Measurements from ENCODE around the gene DLGAP4.

Gene DLGAP4

DNA sequence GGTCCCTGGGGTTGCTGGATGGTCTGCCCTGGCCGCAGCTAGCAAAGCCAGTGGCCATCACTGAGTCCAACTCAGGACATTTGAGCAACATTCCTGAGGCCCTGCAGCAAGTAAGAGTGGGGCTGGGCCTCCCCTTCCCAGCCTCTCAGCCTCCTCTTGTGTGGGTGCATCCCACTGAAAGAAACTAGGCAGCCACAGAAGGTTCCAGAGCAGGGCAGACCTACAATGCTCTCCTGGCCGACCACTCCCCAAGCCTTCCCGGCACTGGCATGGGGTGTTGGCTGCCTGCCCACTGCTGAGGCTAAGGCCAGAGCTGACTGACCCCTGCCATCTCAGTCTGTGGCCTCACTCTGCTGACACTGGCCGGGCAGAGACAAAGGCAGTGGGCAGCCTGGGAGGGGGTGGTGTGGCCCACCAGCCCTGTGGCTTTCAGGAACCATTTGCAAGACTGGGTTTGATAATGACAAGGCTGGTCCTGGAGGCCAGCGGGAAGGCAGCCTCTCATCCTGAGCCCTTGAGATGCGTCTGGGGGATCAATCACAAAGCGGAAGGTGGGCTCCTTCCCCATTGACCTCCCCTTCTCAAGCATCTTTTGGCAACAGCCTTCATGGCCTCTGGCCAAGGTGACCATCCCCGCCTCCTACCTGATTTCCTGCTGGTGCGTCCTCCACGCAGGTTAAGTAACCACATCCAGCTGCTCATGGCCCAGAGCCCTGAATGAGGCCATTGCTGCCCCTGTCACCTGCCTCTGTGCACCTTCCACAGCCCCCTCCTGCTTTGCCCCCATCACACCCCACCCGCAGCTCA is 9.6 kb downstream of the DLGAP4 start:
- H3K27ac ChIP-seq (ENCODE audit: low read depth in 2 of 2, low read length in 2 of 2) = no peak overlapping the region
- H3K36me3 ChIP-seq (ENCODE audit: control insufficient read depth in 2 of 2, insufficient read depth in 2 of 2, low read length in 2 of 2) = no peaks in the 10 kb centered on the region
- H3K4me1 ChIP-seq (ENCODE audit: control insufficient read depth in 2 of 2, insufficient read depth in 2 of 2, low read length in 2 of 2) = no peaks in the 10 kb centered on the region

GRCh38 chr20:36317675-36318074 is 11.5 kb downstream of the DLGAP4 start:
- H3K36me3 ChIP-seq (ENCODE audit: control insufficient read depth in 2 of 2, insufficient read depth in 2 of 2, low read length in 2 of 2) = no peaks in the 10 kb centered on the region
- no peak overlapping the region for H3K27ac ChIP-seq (ENCODE audit: low read depth in 2 of 2, low read length in 2 of 2)
- H3K9me3 ChIP-seq (ENCODE audit: control insufficient read depth in 2 of 2, low read length in 2 of 2) = no peaks in the 10 kb centered on the region
- H3K9ac ChIP-seq (ENCODE audit: low read depth in 1 of 2, low read length in 2 of 2) = no peak overlapping the region
- no peaks in the 10 kb centered on the region for H3K4me1 ChIP-seq (ENCODE audit: control insufficient read depth in 2 of 2, insufficient read depth in 2 of 2, low read length in 2 of 2)
- H3K27me3 ChIP-seq (ENCODE audit: control insufficient read depth in 2 of 2, insufficient read depth in 2 of 2, low read length in 2 of 2) = peaks cover 4 to 5% of the 10 kb centered on the region in 2 donors
- no peak overlapping the region for H3K4me3 ChIP-seq (ENCODE audit: low read length in 2 of 2)

More for the DNA sequence above, 9.6 kb downstream of the DLGAP4 start:
- peaks cover 4 to 6% of the 10 kb centered on the region in 2 donors for H3K27me3 ChIP-seq (ENCODE audit: control insufficient read depth in 2 of 2, insufficient read depth in 2 of 2, low read length in 2 of 2)
- H3K9ac ChIP-seq (ENCODE audit: low read depth in 1 of 2, low read length in 2 of 2) = no peak overlapping the region
- H3K9me3 ChIP-seq (ENCODE audit: control insufficient read depth in 2 of 2, low read length in 2 of 2) = no peaks in the 10 kb centered on the region
- no peak overlapping the region for H3K4me3 ChIP-seq (ENCODE audit: low read length in 2 of 2)

DNA sequence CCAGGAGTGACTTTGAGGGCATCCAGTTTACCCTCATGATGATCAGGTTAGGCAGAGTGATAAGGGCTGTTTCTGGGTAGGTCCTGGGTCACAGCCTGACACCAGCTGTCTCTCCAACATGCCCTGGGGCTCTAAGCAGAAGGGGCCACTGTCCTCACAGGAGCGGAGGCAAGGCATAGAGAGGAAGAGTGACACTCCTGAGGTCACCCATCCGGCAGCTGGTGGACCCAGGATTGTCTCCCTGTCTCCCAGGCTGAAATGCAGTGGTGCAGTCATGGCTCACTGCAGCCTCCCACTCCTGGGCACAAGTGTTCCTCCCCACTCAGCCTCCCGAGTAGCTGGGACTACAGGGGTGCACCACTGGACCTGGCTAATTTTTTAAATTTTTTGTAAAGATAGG is 12.0 kb downstream of the DLGAP4 start:
- no peaks in the 10 kb centered on the region for H3K4me1 ChIP-seq (ENCODE audit: control insufficient read depth in 2 of 2, insufficient read depth in 2 of 2, low read length in 2 of 2)
- no peaks in the 10 kb centered on the region for H3K9me3 ChIP-seq (ENCODE audit: control insufficient read depth in 2 of 2, low read length in 2 of 2)
- H3K27me3 ChIP-seq (ENCODE audit: control insufficient read depth in 2 of 2, insufficient read depth in 2 of 2, low read length in 2 of 2) = peaks cover under 1 to 2% of the 10 kb centered on the region in 2 donors
- H3K4me3 ChIP-seq (ENCODE audit: low read length in 2 of 2) = no peak overlapping the region
- H3K36me3 ChIP-seq (ENCODE audit: control insufficient read depth in 2 of 2, insufficient read depth in 2 of 2, low read length in 2 of 2) = no peaks in the 10 kb centered on the region
- no peak overlapping the region for H3K9ac ChIP-seq (ENCODE audit: low read depth in 1 of 2, low read length in 2 of 2)
- no peak overlapping the region for H3K27ac ChIP-seq (ENCODE audit: low read depth in 2 of 2, low read length in 2 of 2)

- no peaks in the 10 kb centered on the region for H3K9me3 ChIP-seq (ENCODE audit: control insufficient read depth in 2 of 2, low read length in 2 of 2)
- no peaks in the 10 kb centered on the region for H3K4me1 ChIP-seq (ENCODE audit: control insufficient read depth in 2 of 2, insufficient read depth in 2 of 2, low read length in 2 of 2)
- H3K27ac ChIP-seq (ENCODE audit: low read depth in 2 of 2, low read length in 2 of 2) = no peak overlapping the region
- H3K9ac ChIP-seq (ENCODE audit: low read depth in 1 of 2, low read length in 2 of 2) = no peak overlapping the region
- no peak overlapping the region for H3K4me3 ChIP-seq (ENCODE audit: low read length in 2 of 2)
- no peaks in the 10 kb centered on the region for H3K36me3 ChIP-seq (ENCODE audit: control insufficient read depth in 2 of 2, insufficient read depth in 2 of 2, low read length in 2 of 2)
- H3K27me3 ChIP-seq (ENCODE audit: control insufficient read depth in 2 of 2, insufficient read depth in 2 of 2, low read length in 2 of 2) = peaks cover 0 to 2% of the 10 kb centered on the region in 2 donors
Measured at GRCh38 chr20:36319356-36320260, 13.5 kb downstream of the DLGAP4 start.

DNA sequence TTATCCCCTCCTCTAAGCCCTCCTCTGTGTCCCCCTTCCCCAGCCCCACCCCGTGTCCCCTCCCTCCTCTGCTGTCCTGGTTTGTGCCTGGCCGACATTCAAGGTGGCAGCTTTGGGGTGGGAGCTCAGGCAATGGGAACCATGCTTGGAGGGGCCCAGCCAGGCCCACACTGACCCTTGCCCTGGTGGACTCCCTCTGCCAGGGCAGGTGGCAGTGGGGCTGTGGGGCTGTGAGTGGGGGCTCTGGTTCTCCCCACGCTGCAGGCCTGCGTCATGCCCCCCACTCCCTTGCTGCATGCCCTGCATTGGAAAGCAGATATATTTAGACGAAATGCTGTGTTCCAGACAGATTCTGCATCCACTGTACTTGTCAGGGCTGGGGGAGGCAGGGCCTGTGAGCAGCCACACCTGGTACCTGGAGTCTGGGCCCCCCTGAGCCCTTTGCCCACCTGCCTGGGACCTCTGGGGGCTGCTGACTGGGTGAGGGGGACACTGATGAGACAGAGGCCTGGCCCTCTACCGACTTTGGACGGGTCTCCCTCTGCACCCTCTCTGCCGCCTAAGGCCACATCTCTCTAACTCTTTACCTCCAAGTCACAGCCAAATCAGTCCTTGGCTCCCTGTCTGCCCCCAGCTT is 14.2 kb downstream of the DLGAP4 start:
- no peaks in the 10 kb centered on the region for H3K36me3 ChIP-seq (ENCODE audit: control insufficient read depth in 2 of 2, insufficient read depth in 2 of 2, low read length in 2 of 2)
- no peak overlapping the region for H3K9ac ChIP-seq (ENCODE audit: low read depth in 1 of 2, low read length in 2 of 2)
- H3K9me3 ChIP-seq (ENCODE audit: control insufficient read depth in 2 of 2, low read length in 2 of 2) = no peaks in the 10 kb centered on the region
- H3K4me3 ChIP-seq (ENCODE audit: low read length in 2 of 2) = no peak overlapping the region
- H3K4me1 ChIP-seq (ENCODE audit: control insufficient read depth in 2 of 2, insufficient read depth in 2 of 2, low read length in 2 of 2) = no peaks in the 10 kb centered on the region
- H3K27ac ChIP-seq (ENCODE audit: low read depth in 2 of 2, low read length in 2 of 2) = no peak overlapping the region
- peaks cover 0 to 2% of the 10 kb centered on the region in 2 donors for H3K27me3 ChIP-seq (ENCODE audit: control insufficient read depth in 2 of 2, insufficient read depth in 2 of 2, low read length in 2 of 2)

- Histone ChIP-seq H3K27ac (ENCODE audit: low read depth in 2 of 2, low read length in 2 of 2) (no peak overlapping the region), H3K4me3 (ENCODE audit: low read length in 2 of 2) (no peak overlapping the region), H3K4me1 (ENCODE audit: control insufficient read depth in 2 of 2, insufficient read depth in 2 of 2, low read length in 2 of 2) (no peaks in the 10 kb centered on the region), H3K9ac (ENCODE audit: low read depth in 1 of 2, low read length in 2 of 2) (no peak overlapping the region), H3K9me3 (ENCODE audit: control insufficient read depth in 2 of 2, low read length in 2 of 2) (no peaks in the 10 kb centered on the region), H3K36me3 (ENCODE audit: control insufficient read depth in 2 of 2, insufficient read depth in 2 of 2, low read length in 2 of 2) (no peaks in the 10 kb centered on the region), H3K27me3 (ENCODE audit: control insufficient read depth in 2 of 2, insufficient read depth in 2 of 2, low read length in 2 of 2) (peaks cover 0 to 2% of the 10 kb centered on the region in 2 donors)
Measured at GRCh38 chr20:36320898-36321695, 15.0 kb downstream of the DLGAP4 start.

DNA sequence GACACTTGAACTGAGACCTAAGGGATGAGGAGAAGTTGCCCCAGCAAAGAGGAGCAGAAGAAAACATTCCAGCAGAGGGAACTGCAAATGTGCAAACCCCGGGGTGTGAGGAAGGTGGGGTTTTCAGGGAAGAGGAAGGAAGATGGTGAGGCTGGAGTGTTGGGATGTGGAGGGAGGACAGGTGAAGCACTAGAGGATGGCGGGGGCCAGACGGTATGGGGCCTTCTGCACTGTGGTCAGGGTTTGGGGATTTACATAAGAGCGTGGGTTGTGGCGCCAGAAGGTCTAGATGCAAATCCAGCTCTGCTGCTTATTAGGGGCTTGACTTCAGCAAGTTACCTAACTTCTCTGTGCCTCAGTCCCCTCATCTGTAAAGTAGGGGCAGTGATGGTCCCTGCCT is 16.0 kb downstream of the DLGAP4 start:
- no peaks in the 10 kb centered on the region for H3K4me1 ChIP-seq (ENCODE audit: control insufficient read depth in 2 of 2, insufficient read depth in 2 of 2, low read length in 2 of 2)
- H3K9me3 ChIP-seq (ENCODE audit: control insufficient read depth in 2 of 2, low read length in 2 of 2) = no peaks in the 10 kb centered on the region
- no peak overlapping the region for H3K9ac ChIP-seq (ENCODE audit: low read depth in 1 of 2, low read length in 2 of 2)
- no peak overlapping the region for H3K4me3 ChIP-seq (ENCODE audit: low read length in 2 of 2)
- no peak overlapping the region for H3K27ac ChIP-seq (ENCODE audit: low read depth in 2 of 2, low read length in 2 of 2)
- no peaks in the 10 kb centered on the region for H3K27me3 ChIP-seq (ENCODE audit: control insufficient read depth in 2 of 2, insufficient read depth in 2 of 2, low read length in 2 of 2)
- no peaks in the 10 kb centered on the region for H3K36me3 ChIP-seq (ENCODE audit: control insufficient read depth in 2 of 2, insufficient read depth in 2 of 2, low read length in 2 of 2)

DNA sequence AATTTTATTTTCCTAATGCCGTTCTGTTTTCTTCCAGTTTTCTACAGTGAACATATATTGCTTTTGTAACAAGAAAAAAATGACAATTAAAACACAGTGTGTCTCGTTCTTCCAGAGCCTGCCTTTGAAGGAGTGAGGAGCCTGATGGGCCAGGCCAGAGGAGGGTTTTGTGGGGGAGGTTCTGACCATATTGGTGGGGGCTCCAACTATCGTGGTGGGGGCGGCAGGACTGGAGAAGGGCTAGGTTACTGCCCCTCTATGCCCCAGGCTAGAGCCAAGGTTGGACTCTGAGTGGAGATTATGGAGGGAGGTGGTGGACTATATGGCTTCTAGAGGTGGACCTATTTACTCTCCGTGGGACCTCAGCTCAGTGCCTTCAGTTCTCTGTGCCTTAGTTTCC is 24.0 kb downstream of the DLGAP4 start:
- H3K27ac ChIP-seq (ENCODE audit: low read depth in 2 of 2, low read length in 2 of 2) = no peak overlapping the region
- no peaks in the 10 kb centered on the region for H3K36me3 ChIP-seq (ENCODE audit: control insufficient read depth in 2 of 2, insufficient read depth in 2 of 2, low read length in 2 of 2)
- peaks cover 0 to 4% of the 10 kb centered on the region in 2 donors for H3K27me3 ChIP-seq (ENCODE audit: control insufficient read depth in 2 of 2, insufficient read depth in 2 of 2, low read length in 2 of 2)
- no peak overlapping the region for H3K4me3 ChIP-seq (ENCODE audit: low read length in 2 of 2)
- no peaks in the 10 kb centered on the region for H3K4me1 ChIP-seq (ENCODE audit: control insufficient read depth in 2 of 2, insufficient read depth in 2 of 2, low read length in 2 of 2)
- H3K9me3 ChIP-seq (ENCODE audit: control insufficient read depth in 2 of 2, low read length in 2 of 2) = no peaks in the 10 kb centered on the region
- H3K9ac ChIP-seq (ENCODE audit: low read depth in 1 of 2, low read length in 2 of 2) = no peak overlapping the region

GRCh38 chr20:36331209-36331608 is 25.1 kb downstream of the DLGAP4 start:
- H3K9ac ChIP-seq (ENCODE audit: low read depth in 1 of 2, low read length in 2 of 2) = no peak overlapping the region

More at GRCh38 chr20:36331209-36331608, 25.1 kb downstream of the DLGAP4 start:
- Histone ChIP-seq H3K9me3 (ENCODE audit: control insufficient read depth in 2 of 2, low read length in 2 of 2) (no peaks in the 10 kb centered on the region), H3K4me1 (ENCODE audit: control insufficient read depth in 2 of 2, insufficient read depth in 2 of 2, low read length in 2 of 2) (no peaks in the 10 kb centered on the region), H3K4me3 (ENCODE audit: low read length in 2 of 2) (no peak overlapping the region), H3K27ac (ENCODE audit: low read depth in 2 of 2, low read length in 2 of 2) (no peak overlapping the region), H3K36me3 (ENCODE audit: control insufficient read depth in 2 of 2, insufficient read depth in 2 of 2, low read length in 2 of 2) (no peaks in the 10 kb centered on the region), H3K27me3 (ENCODE audit: control insufficient read depth in 2 of 2, insufficient read depth in 2 of 2, low read length in 2 of 2) (peaks cover 0 to 4% of the 10 kb centered on the region in 2 donors)

All from mucosa of rectum (tissue), 2 donors.